Mammary epithelial cell (primary cell): ENCODE measurements around the gene WFDC12.

ENCODE experiments used
- CTCF ChIP-seq, 2 donors: IDR thresholded peaks in 1 of 2; conservative IDR thresholded peaks in 1 of 2; 2 replicates each; pipeline ENCODE4 v1.5.1; 2011 to 2012; ENCODE audit warnings: inconsistent platforms in 2 of 2, low read length in 2 of 2, mild to moderate bottlenecking in 2 of 2, control low read depth in 1 of 2, low read depth in 1 of 2; ENCODE audit not compliant: insufficient read depth in 1 of 2; ENCODE audit errors: extremely low read depth in 1 of 2
- EZH2 ChIP-seq: IDR thresholded peaks from 2 replicates; pipeline ENCODE4 v1.6.1; 2012; ENCODE audit warnings: low read length, inconsistent platforms, borderline replicate concordance

GRCh38 chr20:45077559-45077958 is 46.7 kb downstream of the WFDC12 start:
- TF ChIP-seq CTCF (conservative IDR thresholded peaks at IDR 0.05 in 1 of 2, IDR thresholded peaks at IDR 0.05 in 1 of 2; ENCODE audit: extremely low read depth in 1 of 2, insufficient read depth in 1 of 2, low read depth in 1 of 2, low read length in 2 of 2) = no peak
- TF ChIP-seq EZH2 = no peak
